Activated CD4-positive, CD25-positive, alpha-beta regulatory T cell (primary cell): Measurements from ENCODE around the gene ANO2.

Experiments used
- DNase-seq, 4 experiments: peaks; one replicate each; lab custom pipeline; 2025; lab: John Stamatoyannopoulos, UW

The ANO2 gene

DNA sequence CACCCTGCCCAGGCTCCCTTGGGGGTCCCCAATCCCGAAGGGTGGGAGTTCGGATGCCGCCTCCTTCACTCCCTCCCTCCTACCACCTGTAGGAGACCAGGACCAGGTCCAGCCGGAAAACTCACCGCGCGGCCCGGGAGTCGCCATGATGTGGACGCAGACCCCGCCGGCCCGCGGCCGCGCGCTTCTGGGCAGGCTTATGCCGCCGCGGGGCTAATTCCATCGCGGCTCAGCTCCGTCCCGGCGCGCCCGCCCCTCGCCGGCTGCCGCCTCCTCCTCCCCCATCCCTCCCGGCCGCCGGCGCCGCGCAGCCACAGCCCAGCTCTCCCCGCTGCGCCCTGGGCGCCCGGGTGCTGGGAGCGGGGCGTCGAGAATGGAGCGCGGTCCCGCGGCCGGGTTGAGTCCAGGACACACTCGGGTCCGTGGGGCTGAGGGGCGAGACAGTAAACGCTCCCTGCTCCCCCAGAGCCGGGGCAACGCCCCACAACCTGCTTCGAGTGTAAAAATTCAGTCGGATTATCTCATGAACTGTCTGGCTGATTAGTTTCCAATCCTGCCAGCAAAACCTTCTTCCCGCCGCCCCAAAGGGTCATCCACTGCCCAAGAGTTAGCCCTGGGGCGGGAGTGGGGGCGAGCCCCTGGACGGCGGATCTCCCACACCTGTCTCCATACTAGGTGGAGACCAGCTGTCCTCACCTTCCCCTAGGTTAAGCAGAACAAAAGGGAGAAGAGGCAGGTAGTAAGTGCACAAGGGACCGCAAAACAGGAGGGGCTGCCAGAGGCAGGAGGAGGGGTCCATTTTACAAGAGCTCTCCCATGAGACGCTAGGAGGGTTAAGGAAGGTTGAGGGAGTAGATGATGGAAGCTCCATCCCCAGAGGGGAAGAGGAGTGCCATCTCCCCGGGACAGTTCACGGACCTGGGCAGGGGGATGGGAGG, at the start of gene ANO2:
Gene ANO2 (minus strand): TSS at position 189 of the 938 bp plus-strand sequence. CDS start 42 bp downstream, at position 147.
- DNase-seq: no peak

GRCh38 chr12:5989621-5990020, 44.6 kb upstream of the ANO2 start:
- DNase-seq: no peak

- peak; percentile 40 to 56 (median 52) for DNase-seq
Observed at GRCh38 chr12:5988659-5989116, 43.6 kb upstream of the ANO2 start.

DNA sequence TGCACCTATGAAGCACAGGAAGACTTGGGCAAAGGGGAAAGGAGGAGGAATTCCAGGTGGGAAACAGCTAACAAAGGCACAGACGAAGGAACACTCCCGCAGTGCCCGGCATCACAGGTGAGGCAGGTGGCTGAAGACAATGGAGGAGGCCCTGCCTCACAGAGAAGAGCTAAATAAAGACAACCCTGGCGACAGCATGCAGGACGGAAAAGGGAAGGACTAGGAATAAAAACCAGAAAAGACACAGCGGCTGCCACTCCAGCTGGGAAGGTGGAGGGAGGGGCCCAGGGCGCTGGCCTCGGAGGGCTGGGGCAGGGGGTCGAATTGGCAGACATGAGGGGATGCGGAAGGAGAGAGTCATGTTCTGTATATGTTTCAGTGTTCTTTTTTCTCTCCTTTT, 43.0 kb upstream of the ANO2 start:
- DNase-seq: no peak

- no peak for DNase-seq
Observed at GRCh38 chr12:5987573-5987972, 42.5 kb upstream of the ANO2 start.

GRCh38 chr12:5985471-5985870, 40.4 kb upstream of the ANO2 start:
- DNase-seq: no peak

- no peak for DNase-seq
Observed at GRCh38 chr12:5984873-5985272, 39.8 kb upstream of the ANO2 start.

DNA sequence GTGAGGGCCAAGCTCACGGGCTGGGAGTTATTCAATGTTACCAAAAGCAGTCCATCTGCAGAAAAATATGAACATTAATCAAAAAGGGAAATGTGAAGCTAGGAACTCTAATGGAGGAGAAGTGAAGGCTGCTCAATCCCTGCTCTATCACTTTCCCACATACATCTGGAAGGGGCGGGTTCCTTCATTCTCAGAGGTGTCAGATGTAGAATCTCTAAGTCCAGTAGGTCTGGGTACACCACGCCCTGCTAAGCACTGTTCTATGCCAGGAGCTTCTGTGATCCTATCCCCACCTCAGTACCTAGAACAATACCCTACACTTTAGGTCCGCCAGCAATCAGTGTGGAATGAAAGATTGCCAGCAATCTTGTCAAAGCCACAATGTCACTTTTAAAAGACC, 37.0 kb upstream of the ANO2 start:
- no peak for DNase-seq

DNA sequence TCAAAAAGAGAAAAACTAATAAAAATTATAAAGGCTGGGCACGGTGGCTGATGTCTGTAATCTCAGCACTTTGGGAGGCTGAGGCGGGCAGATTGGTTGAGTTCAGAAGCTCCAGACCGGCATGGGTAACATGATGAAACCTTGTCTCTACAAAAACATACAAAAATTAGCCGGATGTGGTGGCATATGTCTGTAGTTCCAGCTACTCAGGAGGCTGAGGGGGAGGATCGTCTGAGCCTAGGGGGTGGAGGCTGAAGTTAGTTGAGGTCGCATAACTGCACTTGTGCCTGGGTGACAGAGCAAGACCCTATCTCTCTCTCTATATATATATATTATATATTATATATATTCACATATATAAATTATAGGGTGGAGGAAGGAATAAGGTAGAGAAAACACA, 32.5 kb upstream of the ANO2 start:
- DNase-seq: no peak

DNA sequence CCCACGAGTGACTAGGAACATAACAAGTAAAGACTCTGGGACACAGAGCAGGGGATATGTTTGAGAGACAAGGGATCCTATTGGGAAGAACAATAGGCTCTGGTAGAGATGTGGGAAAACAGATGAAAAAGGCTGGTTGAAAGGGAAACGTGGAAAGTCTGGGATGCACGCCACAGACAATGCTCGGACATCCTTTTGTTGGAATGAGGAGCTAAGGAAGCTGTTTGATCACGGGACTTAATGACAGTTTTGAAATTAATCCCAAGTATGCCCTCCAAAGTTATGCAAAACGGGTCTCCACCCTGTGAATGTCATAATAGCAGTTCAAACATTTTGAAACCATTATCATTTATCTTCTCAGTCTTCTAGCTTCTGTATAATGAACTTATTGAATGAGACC, 31.7 kb upstream of the ANO2 start:
- no peak for DNase-seq

DNA sequence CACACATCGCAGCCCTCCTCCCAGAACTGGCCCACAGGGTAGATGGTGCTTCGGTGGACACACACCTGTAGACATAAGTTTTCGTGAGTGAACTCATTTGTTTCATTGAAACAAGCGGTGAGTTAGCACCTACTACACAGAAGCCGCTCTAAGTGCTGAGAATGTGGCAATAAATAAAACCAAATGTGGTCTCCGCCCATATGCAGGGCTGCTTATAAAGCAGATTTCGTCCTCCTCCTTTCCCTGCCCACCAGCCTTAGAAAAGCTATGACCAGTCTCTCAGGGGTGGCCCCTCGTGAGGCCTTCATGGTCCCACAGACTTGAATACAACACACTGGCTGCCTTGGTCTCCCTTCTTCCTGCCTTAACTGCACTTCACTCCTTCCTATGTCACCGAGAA, 31.1 kb upstream of the ANO2 start:
- no peak for DNase-seq

DNA sequence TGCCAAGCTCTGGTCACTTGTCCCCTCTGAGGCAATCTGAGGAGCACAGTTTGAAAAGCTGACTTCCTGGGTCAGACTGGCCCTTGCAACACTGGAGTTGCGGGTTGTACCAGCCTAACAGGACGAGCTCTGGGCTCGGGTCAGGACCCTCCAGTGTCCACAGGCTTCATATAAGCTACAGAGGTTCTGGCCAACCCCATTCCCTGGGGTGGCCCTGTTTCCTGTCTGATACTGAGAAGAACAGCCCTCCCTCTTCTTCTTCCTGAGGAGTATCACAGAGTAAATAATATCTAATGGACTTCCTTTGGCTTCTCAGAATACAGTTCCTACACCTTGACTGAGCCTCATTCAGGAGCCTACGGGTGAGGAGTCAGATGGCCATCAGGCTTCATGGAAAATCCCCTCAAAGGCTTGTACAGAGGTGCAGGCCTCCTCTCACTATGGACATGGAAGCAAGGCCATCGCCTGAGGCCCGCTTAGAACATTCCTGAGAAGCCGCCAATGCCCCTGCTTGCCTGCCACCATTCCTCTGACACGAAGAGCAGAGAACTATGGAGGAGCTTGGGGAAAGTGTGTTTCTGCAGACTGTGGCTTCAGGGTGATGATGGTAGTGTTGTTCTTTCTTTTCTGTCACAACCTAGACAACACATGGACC, 28.5 kb upstream of the ANO2 start:
- DNase-seq: no peak

DNA sequence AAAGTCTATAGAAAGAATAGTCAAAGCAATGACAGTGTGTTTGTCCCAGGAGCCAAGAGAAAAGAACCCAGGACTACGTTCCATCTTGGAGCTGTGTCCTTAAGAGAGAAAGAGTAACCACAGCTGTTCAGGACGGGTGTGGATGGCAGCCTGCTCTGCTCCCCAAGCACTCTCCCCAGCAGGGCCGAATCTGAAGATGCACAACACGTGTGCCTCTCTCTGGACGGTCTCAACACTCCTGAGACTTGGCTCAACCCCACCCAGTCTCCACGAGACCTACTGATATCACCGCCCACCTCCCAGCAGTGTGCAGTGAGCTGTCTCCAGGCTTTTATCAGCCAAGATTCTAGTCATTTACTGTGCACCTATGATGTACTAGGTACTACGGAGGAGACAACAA, 27.3 kb upstream of the ANO2 start:
- DNase-seq: no peak

DNA sequence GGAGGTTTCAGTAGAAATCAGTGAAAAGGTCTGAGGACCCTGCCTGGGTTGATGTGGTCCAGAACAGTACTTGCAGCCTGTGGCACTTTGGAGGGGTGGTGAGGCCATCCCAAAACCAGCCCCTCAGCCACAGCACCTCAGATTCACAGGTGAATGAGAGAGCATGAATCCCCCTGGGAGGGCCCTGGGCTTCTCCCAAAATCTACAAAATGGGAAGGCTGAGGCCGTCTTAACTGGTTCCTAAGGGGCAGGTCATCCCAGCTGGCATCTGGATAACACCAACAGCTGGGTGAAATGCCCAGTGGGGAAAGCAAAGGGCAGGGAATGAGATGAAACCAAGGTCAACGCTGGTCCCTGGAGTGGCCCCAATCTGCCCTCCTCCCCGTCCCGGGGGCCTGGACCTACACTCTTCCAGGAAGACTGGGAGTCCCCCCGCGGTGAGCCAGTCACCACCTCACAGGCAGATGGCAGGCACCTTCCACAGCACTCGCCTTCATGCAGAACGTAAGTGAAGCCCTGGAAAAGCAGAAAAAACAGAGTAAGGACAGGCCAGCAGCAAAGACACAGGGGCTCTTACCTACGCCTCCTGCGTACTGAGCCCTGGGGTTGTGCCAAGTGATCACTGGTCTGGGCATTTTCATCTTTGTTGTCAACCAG, 26.3 kb upstream of the ANO2 start:
- no peak for DNase-seq

- DNase-seq: no peak
Observed at GRCh38 chr12:5969974-5970690, 25.1 kb upstream of the ANO2 start.

DNA sequence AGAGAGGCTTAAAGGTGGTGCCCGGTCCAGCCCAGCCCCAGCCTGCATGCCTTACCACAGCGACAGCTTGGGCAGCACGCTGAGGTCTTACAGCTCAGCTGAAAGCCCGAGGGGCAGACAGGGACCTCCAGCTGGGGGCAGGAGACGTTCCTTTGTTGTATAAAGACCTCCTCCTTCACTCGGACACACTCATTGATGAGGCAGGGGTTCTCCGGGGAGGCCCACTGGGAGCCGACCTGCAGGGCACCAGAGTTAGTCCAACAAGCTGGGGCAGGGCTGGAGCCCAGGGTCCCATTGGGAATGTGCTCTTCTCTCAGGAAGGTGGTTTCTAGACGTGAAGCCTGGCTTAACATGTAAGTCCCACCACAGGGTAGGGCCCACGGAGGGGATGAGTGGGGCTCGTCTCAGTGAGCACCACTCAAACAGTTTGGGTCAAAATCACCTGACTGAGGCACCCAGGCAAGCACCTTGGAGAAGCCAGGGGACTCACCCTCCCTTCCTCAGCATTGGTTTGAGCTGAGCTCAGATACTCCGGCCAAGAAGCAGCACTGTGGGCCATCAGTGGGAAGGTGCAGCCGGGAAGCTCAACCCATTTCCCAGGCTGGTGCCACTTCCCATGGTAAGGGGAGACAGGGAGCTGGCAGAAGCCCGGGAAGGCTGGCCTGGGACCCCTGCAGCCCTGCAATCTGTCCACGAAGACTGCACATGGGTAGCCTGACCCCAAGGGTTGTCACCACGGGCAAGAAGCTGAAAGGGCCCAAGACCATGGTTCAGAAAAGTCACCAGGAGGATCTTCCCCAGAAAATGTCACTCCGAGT, 24.3 kb upstream of the ANO2 start:
- DNase-seq: no peak

DNA sequence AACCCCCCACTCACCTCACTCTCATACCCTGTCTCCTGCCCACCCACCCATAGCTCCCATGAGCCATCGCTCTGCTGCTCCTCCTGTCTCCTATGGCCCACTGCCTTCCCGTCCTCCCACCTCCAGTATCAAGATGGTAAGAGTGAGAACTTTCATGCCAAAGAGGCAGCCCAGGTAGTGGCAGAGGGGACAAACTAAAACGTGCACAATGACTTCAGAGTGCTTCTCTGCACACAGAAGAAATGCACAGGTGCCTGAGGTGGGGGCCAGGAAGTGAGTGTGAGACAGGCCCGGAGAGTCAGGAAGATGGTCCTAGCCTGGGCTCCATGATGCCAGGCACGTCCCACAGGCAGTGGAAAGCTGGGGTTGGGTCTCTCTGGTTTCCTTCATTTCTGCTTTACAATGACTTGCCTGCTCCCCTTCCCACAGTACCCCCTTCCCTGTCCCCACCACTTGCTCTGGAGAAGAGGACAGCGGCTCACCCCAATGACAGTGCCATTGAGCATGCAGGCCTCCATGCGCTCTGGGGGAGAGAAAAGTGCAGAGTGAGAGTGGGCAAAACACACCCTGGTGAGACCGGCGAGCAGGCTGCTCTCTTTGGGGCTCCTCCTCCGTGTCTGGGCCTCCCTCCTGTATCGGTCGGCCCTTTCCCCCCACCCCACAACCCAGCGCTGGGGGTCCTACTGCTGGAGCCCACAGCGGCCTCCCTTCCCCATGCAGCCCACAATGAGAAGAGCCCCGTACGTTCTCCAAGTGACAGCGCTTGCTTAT, 22.8 kb upstream of the ANO2 start:
- DNase-seq: no peak

DNA sequence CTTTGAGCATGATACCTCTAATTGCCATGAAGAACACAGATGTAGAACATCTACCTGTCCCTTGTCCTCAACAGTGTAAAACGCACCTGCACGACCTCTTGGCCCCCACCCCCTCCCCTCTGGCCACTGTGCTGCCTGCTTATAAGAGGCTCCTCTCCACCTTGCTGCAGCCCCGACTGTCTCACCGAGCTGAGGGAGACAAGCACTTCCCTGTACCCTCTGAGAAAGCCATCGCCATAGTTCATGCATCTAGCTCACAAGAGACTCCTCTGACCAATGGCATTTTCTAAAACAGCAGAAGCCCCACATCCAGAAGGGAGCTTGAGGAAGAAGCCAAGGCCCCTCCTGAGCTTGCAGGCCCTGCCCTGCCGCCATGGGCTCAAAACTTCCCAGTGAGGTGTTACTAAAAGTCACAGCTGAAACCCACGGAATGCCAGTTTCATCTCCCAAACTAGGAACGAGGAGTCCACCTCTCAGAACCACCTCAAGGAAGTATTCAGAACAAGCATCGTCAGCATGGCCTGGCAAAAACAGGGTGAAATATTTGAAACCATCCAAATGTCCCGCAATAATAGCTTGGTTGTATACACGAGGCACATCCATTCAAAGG, 21.5 kb upstream of the ANO2 start:
- DNase-seq: no peak

GRCh38 chr12:5965950-5966383, 20.9 kb upstream of the ANO2 start:
- peak in 2 of 4 experiments; percentile 6 to 13 for DNase-seq
